ENCODE results near the gene SMAP2.

GRCh38 chr1:40435876-40436275 is 62.3 kb downstream of the SMAP2 start:
- no peak for TF ChIP-seq CTCF (conservative IDR thresholded peaks at IDR 0.05 in 1 of 2, IDR thresholded peaks at IDR 0.05 in 1 of 2; ENCODE audit: low read depth in 1 of 2, low read length in 2 of 2)
- TF ChIP-seq EZH2 (IDR thresholded peaks at IDR 0.05; ENCODE audit: low read length, missing control alignments): no peak

Data from fibroblast of lung (primary cell).